Right kidney (tissue), 1 donor: Measurements from ENCODE around the gene TFAP2D.
A peak's percentile ranks its signal among the peaks of the same experiment; 100 is the strongest.

Experiments used
- DNase-seq: peaks from one replicate; pipeline ENCODE4 v3.0.0-alpha.2; 2016

The TFAP2D gene

DNA sequence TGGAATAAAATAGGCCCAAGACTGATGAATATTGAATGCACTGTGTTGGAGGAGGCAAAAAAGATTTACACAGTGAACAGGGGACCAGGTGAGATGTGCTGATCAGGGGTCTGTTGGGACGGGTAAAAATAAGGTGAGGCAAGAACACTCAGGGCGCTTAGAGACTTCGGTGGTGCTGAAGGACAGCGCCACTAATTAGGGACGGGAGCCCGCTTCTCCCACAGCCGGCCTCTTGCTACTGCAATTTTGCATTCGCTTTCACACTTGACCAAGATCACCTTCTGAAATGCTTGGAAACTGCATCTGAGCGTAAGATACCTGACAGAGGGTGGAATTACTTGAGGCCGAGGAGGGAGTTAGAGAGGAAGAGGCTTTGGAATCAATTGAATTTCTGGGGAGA, 7.3 kb downstream of the TFAP2D start:
- DNase-seq = no peak

DNA sequence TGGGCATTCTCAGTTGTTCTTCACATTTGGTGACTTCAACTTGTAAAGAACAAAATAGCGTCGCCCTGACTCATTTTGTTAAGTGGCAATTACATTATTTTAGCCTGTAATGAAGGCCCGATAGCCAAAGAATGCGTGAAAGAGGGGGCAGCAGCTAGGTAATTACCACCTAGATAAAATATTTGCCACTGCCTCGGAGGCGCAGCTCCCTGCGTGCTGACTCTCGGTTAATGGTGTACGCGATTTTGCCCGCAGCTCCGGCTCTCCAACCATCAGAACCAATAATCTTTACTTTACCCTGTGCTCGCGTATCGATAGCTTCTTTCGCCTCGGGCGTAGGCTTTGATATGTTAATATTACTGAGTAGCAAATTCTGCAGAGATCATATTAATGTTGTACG, 8.7 kb downstream of the TFAP2D start:
- DNase-seq = no peak

DNA sequence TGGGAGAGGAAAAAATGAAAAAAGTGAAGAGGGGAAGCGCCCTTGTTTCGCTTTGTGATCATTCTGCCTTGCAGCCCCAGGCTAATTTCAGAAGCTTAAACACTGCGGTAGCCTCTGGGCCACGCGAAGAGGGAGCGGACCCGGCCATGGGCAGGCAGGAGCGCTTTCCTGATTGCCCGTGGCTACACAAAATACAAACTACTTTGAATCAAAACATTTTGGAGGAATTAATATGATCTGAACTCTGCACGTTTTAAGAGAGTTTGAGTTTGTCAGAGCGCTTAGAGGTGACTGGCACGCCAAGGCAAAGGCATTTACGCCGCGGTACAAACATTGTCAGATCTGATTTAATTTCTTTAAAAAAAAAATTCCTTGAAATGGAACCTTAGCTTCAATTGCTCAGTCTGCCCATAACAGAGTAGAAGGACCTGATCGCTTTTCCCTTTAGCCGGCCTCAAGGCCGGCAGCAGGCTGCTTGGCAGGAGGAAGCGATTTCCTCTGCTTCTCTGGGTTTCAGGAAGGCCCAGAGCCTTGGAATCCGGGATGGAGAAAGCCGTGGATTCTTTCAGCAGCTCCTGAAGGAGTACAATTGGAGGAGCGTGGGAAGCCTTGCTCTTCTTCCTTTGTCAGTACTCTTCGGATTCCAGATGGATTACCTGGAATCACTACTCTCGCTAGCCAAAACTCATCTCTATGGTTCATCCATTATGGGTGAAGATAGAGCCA, 9.7 kb downstream of the TFAP2D start:
- no peak for DNase-seq

DNA sequence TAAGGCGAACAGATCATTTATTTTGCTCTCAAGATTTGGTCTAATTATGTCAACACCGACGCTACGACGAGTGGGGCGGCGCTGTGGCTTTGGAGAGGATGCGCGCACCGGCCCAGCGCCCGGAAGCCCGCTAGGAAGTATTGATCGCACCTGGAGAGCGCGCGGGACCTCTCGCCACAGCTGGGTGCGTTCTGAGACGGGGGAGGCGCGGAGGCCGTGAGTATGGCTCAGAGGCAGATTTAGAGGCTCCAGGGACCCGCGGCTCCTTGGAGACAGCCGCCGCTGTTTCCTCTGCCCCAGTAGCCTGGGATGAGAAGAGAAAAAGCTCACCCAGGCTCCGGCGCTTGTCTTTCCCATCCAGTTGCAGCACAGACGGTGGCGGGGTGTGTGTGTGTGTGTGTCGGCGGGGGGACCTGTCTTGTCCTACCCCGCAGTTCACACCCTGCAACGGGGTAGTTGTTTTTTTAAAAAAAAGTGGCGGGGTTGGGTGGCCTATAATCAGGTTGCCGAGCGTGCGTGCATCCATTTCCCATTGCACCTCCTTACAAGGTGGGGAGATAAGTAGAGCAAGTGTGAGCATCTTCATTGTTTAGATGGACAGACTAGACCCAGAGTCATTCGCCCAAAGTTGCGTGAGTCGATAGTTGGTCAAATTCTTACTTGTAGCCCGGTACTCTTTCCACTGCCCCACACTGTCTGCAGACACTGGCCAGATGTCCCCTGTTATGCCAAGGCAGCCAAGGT, 11.2 kb downstream of the TFAP2D start:
- DNase-seq = no peak

DNA sequence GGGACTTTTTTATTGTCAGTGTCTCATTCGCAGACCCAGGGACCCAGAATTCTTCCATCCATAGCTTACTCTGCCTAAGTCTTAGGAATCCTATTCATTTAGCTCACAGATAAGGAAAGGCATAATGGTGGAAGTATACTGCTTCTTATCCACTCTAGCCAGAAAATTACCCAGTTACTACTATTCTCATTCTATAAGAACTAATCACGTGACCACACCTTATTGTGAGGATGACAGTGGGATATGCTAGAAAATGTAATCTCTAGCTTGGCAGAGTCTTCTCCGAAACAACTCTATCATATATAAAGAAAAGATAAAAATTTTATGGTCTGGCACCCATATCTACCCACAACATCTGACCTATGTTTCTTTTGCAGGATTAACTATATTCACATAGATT, 21.2 kb downstream of the TFAP2D start:
- no peak for DNase-seq

DNA sequence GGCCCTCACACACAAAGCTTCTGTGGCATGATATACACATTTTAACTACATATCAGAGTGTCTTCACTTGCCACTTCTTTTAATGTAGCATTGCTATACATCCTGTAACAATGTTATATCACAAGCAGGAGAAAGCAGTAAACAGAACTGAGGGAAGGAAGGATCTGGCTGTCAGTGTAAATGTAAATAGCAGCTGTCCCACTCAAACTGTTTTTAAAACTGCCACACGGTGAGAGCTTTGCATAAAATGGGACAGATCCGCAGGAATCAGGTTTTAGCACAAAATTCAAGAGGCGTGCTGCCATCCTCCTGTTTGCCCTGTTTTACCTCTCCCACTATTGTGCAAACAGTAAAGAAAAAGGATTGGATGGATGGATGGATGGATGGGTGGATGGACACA, 28.8 kb downstream of the TFAP2D start:
- no peak for DNase-seq

DNA sequence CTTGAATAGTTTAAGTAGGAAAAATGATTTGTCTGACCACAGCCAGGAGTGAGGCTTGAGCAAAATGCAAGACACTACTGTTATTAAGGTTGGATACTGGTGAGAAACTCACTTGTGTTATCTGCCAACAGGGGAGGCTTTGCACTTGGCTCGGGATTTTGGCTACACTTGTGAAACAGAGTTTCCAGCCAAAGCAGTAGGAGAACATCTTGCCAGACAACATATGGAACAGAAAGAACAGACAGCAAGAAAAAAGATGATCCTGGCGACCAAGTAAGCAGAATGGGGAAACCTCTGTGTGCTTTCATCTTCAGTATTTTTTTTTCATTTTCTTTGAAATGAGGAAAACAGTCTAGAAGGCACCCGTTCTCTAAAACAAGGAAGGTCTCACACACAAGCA, 31.6 kb downstream of the TFAP2D start:
- DNase-seq = no peak

DNA sequence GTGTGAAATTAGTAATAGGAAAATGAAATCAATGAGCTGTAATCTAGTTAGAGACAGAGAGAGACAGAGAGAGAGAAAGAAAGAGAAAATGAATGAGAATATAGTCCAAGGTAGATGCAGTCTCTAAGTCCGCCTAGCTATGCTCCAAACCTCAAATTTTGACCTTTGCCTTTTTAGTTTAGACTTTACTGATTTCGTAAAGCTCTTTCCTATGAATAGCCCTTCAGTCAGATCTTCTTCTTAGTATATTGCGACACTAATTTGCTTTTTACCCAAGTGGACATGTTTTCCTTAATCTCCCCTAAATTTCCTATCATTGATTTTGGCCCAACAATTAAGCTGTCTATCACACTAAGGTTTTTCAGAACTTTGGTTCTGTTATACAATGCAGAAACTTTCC, 49.5 kb downstream of the TFAP2D start:
- no peak for DNase-seq

DNA sequence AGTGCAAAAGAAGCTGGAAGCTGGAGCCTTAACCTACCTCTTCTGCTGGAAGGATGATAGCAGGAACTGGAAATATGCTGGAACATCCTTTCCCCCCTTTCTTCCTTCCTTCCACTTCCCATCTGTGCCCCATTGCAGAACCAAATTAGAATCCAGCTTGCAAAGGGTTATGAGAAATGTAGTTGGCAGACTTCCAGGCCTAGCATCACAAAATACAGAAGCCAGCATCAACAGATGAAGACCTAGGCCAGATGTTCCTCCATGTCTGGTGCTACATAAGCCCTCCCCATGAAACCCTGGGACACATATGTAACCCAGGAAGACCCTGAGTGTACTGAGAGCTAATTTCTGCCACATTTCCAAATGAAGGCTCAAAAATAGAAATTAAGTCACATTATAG, 65.4 kb downstream of the TFAP2D start:
- DNase-seq = no peak

DNA sequence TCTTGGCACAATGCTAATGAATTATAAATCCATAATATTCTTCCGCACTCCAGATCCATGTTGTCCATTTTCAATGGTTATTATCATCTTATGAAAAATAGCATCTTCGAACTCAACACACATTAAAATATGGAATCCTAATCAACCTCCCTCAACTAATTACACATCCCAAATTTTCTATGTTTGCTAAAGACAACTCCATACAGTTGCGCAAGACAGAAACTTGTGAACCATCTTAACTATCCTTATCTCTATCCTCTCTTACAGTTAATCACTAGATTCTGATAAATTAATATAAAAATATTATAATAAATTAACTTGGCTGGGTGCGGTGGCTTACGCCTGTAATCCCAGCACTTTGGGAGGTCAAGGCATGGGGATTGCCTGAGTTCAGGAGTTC, 67.1 kb downstream of the TFAP2D start:
- no peak for DNase-seq

DNA sequence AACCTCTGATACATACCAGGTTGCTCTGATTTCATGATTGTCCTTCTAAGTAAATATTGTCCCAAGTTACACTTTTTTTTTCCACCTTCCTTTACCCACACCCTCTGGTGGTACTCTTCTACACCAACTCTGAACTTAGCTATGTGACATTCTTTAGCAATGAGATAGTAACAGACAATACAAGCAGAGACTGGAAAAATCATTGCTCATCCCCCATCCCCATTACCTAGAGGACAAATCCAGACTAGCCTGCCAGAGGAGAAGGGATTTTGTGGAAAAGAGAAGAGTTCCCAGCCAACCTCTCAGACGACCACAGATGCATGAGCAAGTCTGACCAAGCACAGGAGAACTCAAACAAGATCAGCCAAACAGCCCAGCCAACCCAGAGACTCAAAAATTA, 72.6 kb downstream of the TFAP2D start:
- DNase-seq = no peak

DNA sequence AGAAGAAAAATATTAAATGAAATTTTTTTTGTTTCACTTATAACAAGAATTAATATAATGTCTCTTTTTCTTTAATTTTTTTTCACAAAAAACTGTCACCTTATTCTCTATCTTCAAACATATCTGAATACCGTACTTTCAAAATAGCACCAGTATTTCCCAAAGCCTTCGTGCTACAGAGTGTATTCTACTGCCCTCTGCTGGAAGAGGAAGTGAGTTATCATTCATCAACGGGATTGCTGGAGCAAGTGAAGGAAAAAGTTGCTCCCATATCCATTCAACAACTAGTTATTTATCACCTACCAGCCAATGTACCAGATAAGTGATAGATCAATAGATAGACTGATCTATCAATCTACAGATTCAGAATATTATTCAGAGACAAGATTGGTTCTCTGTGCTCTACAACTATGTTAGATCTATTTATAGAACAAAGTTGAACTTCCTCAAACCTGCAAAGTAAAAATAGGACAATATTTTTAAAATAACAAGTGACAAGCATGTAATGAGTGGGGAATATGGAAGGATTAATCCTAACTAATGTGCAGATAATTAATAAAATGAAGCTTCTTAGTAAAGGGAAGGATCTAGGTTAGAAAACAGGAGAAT, 78.7 kb downstream of the TFAP2D start:
- peak; percentile 4 for DNase-seq

DNA sequence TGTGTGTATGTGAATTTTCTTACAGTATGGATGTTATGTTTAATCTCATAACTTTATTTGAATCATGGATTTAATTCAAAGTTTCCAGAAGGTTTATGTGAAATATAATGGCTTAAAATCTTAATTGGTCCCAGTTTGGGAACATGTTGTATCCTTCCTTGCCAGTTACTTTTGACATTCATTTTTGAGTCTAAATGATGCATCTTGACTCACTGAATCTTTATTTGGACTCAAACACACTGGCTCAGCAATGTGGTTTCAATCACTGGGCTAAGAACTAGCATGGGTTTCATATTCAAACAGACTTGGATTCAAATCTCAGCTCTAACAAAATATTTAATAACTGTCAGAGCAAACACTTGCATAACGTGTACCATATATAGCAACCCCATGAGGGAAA, 79.4 kb downstream of the TFAP2D start:
- DNase-seq = no peak

DNA sequence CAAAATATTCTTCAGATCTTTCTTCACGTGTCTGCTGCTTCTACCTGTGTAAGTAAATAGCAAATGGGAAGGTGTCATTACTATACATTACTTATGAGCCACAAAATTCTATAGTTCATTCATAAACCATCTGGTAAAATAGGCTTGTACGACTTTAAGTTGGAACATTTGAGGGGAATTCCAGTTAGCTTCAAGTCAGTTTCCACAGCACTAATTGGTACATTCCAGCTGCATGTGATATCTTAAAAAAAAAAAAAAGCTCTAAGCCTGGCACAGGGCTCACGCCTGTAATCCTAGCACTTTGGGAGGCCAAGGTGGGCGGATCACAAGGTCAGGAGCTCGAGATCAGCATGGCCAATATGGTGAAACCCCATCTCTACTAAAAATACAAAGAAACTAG, 82.2 kb downstream of the TFAP2D start:
- DNase-seq = no peak

DNA sequence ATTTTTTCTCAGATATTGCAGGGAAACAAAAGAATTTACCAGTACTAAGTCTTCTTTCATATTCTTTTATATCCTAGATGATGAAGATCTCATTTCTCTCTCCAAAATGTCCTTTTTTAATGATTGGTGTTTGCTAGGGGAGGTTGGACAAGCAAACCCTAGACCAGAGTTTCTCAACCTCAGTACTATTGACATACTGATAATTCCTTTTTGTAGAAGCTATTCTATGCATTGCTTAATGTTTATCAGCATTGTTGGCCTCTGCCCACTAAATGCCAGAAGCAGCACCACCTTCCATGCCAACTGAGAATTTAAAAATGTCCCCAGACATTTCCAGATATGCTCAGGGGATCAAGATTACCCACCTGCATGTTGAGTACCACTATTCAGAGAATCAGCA, 91.0 kb downstream of the TFAP2D start:
- no peak for DNase-seq

DNA sequence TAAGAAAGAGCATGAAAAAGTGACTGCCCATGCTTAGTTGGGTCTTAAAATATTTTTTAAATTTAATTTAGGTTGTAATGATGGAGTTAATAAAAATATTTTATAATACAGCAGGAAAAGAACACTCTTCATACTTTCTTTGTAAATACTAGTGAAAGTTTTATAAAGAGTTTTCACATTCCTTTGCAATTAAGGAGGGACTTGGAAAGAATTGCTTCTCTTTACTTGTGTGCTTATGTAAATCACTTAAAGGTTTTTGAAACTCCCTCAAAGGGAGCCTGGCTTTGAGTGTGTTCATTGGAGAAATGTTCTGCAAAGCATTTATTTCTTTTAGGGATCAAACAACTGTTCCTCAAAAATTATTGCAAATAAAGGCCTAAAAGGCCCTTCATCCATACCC, 93.7 kb downstream of the TFAP2D start:
- no peak for DNase-seq

DNA sequence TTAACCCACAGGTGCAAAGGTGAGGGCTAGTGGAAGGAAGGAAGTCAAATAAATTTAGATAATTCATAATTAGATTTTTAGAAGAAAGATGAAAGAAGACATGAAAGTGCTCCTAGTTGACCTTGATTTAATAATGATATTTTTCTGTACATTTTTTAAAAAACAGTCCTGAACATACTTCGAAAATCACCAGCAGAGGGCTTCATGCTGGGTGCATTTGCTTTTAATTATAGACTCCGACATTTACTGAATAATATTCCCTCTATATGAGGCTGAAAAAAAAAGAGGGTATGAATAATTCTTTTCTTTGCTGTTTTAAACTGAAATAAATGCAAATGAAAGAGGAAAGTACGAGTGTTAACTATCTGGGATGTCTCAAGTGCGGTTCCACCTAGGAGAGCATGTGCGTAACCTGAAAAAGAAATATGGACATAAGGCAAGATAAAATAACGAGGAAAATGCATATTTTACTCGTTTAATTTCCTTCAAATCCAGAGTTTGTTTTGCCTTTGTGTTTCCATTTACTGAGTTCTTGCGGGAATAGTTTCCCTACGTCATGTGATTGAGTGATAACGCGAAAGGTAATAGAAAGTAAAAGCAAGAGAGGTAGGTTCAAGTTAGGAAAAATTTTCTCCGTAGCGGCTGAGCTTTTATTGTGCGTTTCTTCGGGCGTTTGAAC, 102.2 kb downstream of the TFAP2D start:
- DNase-seq = peak; percentile 56

DNA sequence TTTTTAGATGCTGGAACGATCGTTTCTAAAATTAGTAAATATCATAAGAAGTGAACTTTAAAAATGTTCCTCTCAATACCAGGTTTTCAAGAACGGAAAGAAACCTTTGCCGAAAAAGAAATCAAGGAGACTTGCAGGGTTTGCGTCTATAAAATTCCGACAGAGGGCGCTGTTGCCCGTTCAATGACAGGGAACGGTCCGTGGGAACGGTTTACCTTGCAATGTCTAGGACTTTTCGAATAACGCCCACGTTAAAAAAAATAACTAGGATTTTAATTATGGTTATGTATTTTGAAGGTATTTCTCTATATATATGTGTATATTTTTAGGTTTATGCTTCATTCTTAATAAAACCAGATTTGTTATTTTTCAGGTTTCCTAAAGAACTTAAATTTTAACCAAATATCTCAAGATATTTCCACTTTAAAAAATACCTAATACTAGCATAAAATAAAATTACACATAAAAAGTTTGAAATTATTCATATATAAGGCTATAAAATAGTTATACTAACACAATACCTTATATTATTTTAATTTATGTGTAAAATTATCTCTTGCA, 102.9 kb downstream of the TFAP2D start:
- DNase-seq = no peak

DNA sequence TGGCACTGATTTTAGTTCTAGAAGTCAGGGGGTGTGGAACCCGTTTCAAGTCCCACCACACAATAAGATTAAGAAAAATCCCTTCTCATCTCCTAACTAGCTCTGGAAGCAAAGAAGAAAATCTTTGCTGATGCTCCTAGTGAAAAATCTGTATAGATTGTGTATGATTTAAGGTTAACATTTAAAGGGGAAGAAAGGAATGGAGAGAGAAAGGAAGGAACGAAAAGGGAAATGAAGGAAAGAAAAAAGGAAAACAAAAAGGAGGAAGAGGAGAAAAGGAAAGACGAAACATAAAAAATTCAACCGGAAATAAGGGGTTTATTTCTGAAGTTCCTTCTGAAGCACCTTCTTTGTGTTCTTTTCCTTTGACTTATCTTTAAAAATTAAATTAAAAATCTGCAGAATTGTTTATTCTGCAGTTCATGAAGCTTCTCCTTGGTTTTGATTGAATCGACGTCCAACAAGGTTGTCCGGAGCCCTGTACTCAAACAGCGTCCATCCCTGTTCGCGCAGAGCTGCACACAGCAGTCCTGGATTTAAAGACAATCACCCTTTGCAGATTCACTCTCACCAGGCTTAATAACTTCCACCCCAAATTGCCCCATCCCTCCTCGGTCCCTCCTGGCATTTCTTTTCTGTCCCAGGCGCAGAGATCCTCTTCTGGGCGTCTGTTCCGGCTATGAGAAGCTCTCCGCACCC, 103.8 kb downstream of the TFAP2D start:
- DNase-seq = peak; percentile 53

DNA sequence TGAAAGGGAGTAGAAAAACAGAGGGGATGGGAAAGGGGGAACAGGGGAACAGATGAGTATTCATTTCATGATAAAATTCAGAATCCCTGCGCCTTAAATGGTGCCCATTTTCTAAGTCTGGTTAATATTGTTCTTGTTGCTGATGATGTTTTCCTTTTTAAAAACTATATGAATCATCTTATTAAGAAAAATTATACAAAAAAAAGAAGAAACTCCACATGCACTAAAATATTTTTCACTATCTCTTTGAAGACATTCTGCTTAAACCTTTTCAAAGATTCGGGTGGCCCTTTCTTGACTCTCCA, 104.3 kb downstream of the TFAP2D start:
- no peak for DNase-seq

DNA sequence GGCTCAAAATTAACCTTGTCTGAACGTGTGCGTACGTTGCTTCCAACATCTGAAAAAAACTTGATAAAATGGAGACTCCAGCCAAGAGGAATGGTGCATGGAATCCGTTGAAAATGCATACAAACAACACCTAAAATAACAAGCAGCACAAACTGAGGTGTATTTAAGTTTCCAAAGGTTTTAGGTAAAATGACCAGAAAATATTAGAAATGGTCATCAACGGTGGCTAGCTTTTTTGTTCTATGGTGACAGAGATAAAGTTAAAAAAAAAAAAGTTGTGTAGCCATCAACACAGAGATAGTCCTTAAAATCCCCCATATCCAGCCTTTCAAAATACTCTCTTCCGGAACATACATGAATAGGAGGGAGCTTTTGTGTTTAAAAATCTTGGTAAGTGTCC, 104.7 kb downstream of the TFAP2D start:
- DNase-seq = no peak

DNA sequence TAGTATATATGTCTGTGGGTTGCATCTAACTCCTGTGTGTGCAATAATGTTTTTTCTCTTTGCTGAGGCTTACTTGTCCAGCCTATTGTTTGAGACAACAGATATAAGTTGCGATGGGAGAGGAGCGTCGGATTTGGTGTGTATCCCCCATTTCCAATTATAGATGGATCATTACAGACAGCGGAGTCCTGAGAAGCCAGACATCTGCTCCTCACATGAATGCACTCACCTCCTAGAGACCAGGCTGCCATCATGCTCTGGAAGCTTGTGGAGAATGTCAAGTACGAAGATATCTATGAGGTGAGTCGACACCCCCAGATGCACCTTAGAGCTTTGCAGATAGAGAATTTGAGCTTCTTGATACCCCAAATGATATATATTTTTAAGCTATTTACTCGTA, 105.3 kb downstream of the TFAP2D start, which contains the start of gene TFAP2B:
Gene TFAP2B (plus strand): TSS at position 199 of the 400 bp plus-strand sequence. CDS start 21 bp downstream, at position 220.
- DNase-seq = peak; percentile 53
